Measurements from ENCODE around the gene CARMIL1. TPM values are rescaled to one million over a fixed set of nuclear protein-coding genes. Genes with fewer than 3 reads are reported as not detected.

The CARMIL1 gene
- total RNA-seq, 2 donors from 2014 or later: 11.9 to 13.7 TPM

DNA sequence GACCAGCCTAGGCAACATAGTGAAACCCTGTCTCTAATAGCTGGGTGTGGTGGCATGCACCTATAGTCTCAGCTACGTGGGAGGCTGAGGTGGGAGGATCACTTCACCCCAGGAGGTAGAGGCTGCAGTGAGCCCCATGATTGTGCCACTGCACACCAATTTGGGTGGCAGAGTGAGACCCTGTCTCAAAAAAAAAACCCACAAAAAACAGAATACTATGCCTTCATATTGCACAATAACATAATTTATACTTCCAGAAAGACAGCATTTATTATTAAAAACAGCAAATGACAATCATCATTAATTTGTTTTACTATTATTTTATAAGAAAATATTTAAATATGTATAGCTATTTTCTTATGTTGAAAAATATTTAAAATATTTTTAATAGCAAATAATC lies 30.0 kb upstream of the CARMIL1 start:
- intact Hi-C loops (cut with DNase I): no loop called here
- Histone ChIP-seq H3K27ac (no peak overlapping the region), H3K9me3 (no peaks in the 10 kb centered on the region), H3K27me3 (no peaks in the 10 kb centered on the region), H3K4me3 (no peak overlapping the region), H3K4me1 (no peaks in the 10 kb centered on the region), H3K36me3 (replicated peaks in 1 of 2; ENCODE audit: insufficient read depth in 1 of 2, low read depth in 2 of 2) (no peaks in the 10 kb centered on the region)
- ATAC-seq: no peak
- TF ChIP-seq, protein P1, sequence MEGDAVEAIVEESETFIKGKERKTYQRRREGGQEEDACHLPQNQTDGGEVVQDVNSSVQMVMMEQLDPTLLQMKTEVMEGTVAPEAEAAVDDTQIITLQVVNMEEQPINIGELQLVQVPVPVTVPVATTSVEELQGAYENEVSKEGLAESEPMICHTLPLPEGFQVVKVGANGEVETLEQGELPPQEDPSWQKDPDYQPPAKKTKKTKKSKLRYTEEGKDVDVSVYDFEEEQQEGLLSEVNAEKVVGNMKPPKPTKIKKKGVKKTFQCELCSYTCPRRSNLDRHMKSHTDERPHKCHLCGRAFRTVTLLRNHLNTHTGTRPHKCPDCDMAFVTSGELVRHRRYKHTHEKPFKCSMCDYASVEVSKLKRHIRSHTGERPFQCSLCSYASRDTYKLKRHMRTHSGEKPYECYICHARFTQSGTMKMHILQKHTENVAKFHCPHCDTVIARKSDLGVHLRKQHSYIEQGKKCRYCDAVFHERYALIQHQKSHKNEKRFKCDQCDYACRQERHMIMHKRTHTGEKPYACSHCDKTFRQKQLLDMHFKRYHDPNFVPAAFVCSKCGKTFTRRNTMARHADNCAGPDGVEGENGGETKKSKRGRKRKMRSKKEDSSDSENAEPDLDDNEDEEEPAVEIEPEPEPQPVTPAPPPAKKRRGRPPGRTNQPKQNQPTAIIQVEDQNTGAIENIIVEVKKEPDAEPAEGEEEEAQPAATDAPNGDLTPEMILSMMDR (IDR thresholded peaks at IDR 0.05): no peak
- TF ChIP-seq POLR2A (IDR thresholded peaks at IDR 0.05): no peak
- no peak for DNase-seq
- WGBS, 2 donors: 78 to 83% methylated on average over 1 of the region's 1 CpG

DNA sequence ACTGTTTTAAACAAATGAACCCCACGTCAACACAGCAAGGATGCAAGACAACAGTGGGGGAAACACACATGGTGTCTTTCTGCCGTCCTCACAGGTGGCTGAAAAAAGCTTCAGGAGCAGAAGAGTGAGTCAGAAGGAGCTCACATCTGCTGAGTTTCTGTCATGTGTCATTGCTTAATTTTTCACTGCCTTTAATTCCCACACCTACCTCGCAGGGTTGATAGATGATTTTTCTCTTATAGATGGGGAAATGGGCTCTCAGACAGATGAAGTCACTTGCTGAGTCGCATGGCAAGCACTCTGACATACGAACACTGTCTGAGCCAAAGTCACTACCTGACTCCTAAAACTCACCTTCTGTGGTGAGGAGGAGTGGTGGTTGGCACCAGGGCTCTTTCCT lies 28.3 kb upstream of the CARMIL1 start:
- TF ChIP-seq, protein P1 (IDR thresholded peaks at IDR 0.05): no peak
- no peak for TF ChIP-seq POLR2A (IDR thresholded peaks at IDR 0.05)
- intact Hi-C loops (cut with DNase I): no loop called here
- no peak overlapping the region for H3K4me3 ChIP-seq
- no peak overlapping the region for H3K27ac ChIP-seq
- ATAC-seq (no peak), DNase-seq (no peak)
- no peaks in the 10 kb centered on the region for H3K4me1 ChIP-seq
- H3K27me3 ChIP-seq: no peaks in the 10 kb centered on the region
- H3K9me3 ChIP-seq: no peaks in the 10 kb centered on the region
- no peaks in the 10 kb centered on the region for H3K36me3 ChIP-seq (replicated peaks in 1 of 2; ENCODE audit: insufficient read depth in 1 of 2, low read depth in 2 of 2)
- WGBS, 2 donors: 68 to 75% methylated on average over 5 of the region's 5 CpGs

DNA sequence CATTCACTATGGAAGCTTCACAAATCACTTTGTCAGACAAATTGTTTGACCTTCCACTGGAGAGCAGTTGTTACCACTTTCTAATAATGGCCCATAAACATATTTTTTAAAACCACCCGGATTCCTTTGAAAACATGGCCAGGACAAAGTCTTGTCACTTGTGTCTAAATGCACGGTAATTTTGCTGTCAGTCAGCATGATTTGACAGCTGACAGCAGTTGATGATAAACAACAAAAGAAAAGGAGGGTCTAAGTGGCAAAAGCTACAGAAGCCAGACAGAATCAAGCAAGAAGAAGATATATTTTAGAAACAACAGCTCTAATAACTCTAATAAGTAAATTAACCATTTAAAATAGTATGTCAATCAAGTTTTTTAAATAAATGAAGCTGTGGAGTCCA lies 27.7 kb upstream of the CARMIL1 start:
- no peak for ATAC-seq
- Histone ChIP-seq H3K4me3 (no peak overlapping the region), H3K27me3 (no peaks in the 10 kb centered on the region), H3K36me3 (replicated peaks in 1 of 2; ENCODE audit: insufficient read depth in 1 of 2, low read depth in 2 of 2) (no peaks in the 10 kb centered on the region), H3K9me3 (no peaks in the 10 kb centered on the region), H3K27ac (no peak overlapping the region), H3K4me1 (no peaks in the 10 kb centered on the region)
- intact Hi-C loops (cut with DNase I): no loop called here
- TF ChIP-seq, protein P1 (IDR thresholded peaks at IDR 0.05): no peak
- no peak for TF ChIP-seq POLR2A (IDR thresholded peaks at IDR 0.05)
- 75 to 76% methylated on average over 2 of the region's 2 CpGs for WGBS, 2 donors
- DNase-seq: no peak

DNA sequence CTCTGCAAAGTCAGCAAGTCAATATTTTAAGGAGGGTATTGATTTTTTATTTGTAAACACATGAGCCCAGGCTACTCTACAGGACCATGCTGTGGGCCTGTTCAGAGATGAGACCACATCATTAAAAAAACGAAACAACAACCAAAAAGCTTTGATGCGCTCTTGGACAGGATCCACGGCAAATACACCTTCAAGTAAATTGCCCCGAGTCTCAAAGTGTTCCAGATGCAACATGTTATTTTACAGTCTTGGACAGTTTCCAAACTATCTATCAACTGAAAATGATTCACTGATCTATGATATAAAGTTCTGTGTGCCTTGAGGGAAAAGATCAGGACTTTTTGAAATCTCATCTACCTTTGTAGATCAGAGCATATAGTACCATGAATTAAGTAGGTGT lies 25.8 kb upstream of the CARMIL1 start:
- H3K9me3 ChIP-seq: no peaks in the 10 kb centered on the region
- H3K4me3 ChIP-seq: no peak overlapping the region
- DNase-seq (no peak), ATAC-seq (no peak)
- no peaks in the 10 kb centered on the region for H3K4me1 ChIP-seq
- no peaks in the 10 kb centered on the region for H3K36me3 ChIP-seq (replicated peaks in 1 of 2; ENCODE audit: insufficient read depth in 1 of 2, low read depth in 2 of 2)
- intact Hi-C loops (cut with DNase I): no loop called here
- TF ChIP-seq, protein P1 (IDR thresholded peaks at IDR 0.05): no peak
- no peak for TF ChIP-seq POLR2A (IDR thresholded peaks at IDR 0.05)
- no peak overlapping the region for H3K27ac ChIP-seq
- H3K27me3 ChIP-seq: no peaks in the 10 kb centered on the region
- WGBS, 2 donors: 47 to 62% methylated on average over 4 of the region's 4 CpGs

DNA sequence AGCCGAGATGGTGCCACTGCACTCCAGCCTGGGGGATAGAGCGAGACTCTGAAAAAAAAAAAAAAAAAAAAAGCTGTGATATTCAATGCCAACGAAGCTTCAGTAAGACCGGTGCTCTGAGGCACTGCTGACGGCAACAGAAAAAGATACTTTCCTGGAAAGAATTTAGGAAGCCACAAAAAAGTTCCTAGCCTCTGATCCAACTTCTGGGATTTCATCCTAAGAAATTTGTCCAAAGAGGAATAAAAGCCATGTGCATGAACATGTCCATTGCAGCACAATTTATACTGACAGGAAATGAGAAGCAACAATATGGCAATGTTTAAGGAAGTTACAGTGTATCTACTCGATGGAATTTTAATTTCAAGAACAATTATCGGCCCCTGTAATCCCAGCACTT lies 24.5 kb upstream of the CARMIL1 start:
- no peak for TF ChIP-seq POLR2A (IDR thresholded peaks at IDR 0.05)
- TF ChIP-seq, protein P1 (IDR thresholded peaks at IDR 0.05): no peak
- H3K27ac ChIP-seq: no peak overlapping the region
- no peaks in the 10 kb centered on the region for H3K9me3 ChIP-seq
- DNase-seq (no peak), ATAC-seq (no peak)
- H3K36me3 ChIP-seq (replicated peaks in 1 of 2; ENCODE audit: insufficient read depth in 1 of 2, low read depth in 2 of 2): no peaks in the 10 kb centered on the region
- 88 to 96% methylated on average over 7 of the region's 7 CpGs for WGBS, 2 donors
- intact Hi-C loops (cut with DNase I): no loop called here
- H3K4me3 ChIP-seq: no peak overlapping the region
- no peaks in the 10 kb centered on the region for H3K4me1 ChIP-seq
- no peaks in the 10 kb centered on the region for H3K27me3 ChIP-seq
